LNCaP clone FGC (cell line): Measurements from ENCODE around the gene MCF2L2.
"Not testable (repeated sequence)": the region's sequence is repeated elsewhere in the genome, so short reads cannot be mapped to it uniquely, and the experiment has no call there.

Source experiments
- DNase-seq: peaks from one replicate; pipeline ENCODE4 v3.0.0-alpha.2; 2011; ENCODE audit warnings: low read depth
- H3K4me3 ChIP-seq: 2 replicates; pipeline ENCODE4 v1.5.1; 2011; ENCODE audit warnings: mild to moderate bottlenecking, low read depth, low read length, control low read depth
- TF ChIP-seq, protein P1 (sequence below): IDR thresholded peaks from 2 replicates; pipeline ENCODE4 v1.5.1; 2012; ENCODE audit warnings: mild to moderate bottlenecking; ENCODE audit not compliant: control insufficient read depth, insufficient read depth; ENCODE audit errors: extremely low read depth

Gene MCF2L2

DNA sequence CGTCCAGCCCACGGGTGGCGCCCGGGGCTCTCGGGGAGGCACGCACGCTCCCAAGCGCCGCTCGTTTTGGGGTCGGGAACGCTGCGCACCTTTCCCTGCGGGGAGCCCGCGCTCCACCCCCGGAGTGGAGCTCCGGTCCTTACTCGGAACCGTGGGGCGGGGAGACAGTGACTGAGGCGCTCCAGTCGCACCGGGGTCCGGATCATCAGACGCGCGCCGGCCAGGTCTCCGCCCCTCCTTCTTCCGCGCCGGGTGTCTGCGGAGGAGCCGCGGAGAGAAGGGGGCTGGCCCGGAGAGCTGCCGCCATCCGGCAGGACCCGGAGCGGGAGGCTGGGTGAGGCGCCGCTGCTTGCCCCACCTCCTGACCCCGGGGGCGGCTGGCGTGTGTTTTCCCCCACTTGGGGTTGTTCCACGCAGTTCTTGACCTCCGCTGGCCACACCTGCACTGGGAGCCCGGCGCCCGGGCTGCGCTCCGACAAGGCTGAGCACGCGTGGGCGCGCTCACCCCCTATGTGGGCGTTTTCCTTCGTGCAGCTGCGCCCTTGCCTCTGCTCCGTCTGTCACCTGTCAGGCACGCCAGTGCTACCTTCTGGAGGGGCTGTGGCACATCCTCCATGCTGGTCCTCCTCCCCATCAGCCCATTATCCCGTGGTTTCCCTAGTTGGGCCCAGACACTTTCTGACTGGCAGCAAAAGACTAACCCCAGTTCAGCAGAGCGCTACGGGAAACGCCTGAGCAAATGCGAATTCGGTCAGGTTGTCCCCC lies at the start of gene MCF2L2:
TSS of gene MCF2L2 (minus strand) at position 173 of the 765 bp plus-strand sequence. CDS start 642 bp downstream, outside the sequence.
- TF ChIP-seq, protein P1, sequence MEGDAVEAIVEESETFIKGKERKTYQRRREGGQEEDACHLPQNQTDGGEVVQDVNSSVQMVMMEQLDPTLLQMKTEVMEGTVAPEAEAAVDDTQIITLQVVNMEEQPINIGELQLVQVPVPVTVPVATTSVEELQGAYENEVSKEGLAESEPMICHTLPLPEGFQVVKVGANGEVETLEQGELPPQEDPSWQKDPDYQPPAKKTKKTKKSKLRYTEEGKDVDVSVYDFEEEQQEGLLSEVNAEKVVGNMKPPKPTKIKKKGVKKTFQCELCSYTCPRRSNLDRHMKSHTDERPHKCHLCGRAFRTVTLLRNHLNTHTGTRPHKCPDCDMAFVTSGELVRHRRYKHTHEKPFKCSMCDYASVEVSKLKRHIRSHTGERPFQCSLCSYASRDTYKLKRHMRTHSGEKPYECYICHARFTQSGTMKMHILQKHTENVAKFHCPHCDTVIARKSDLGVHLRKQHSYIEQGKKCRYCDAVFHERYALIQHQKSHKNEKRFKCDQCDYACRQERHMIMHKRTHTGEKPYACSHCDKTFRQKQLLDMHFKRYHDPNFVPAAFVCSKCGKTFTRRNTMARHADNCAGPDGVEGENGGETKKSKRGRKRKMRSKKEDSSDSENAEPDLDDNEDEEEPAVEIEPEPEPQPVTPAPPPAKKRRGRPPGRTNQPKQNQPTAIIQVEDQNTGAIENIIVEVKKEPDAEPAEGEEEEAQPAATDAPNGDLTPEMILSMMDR = no peak
- DNase-seq = no peak
- peak within 1 kb of the TSS; percentile 62 for H3K4me3 ChIP-seq

GRCh38 chr3:183477801-183478456 lies 49.5 kb upstream of the MCF2L2 start:
- no peak overlapping the region for H3K4me3 ChIP-seq
- no peak for DNase-seq
- TF ChIP-seq, protein P1 = no peak

- not testable (repeated sequence) for H3K4me3 ChIP-seq, DNase-seq
These were observed 47.3 kb upstream of the MCF2L2 start for GRCh38 chr3:183475764-183476162.

- TF ChIP-seq, protein P1 = no peak
- no peak for DNase-seq
- no peak overlapping the region for H3K4me3 ChIP-seq
These were observed 46.8 kb upstream of the MCF2L2 start for GRCh38 chr3:183475016-183475763.

DNA sequence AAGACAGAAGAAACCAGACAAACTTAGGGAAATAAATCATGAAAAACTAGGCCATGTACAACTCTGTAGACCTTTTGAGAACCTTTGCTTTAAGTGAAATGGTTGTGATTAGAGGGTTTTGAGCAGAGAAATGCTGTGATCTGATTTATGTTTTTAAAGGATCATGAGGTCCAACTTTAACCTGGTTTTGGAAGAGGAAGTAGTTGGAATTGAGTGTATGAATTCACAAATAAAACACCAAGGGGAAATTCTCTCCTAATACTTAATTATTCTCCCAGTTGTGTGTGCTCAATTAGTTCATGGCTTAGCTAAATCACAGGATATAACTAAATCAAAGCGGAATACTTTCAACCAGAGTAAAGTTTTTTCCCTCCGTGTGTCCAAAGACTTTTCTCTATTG lies 45.5 kb upstream of the MCF2L2 start:
- DNase-seq = no peak
- H3K4me3 ChIP-seq = no peak overlapping the region
- TF ChIP-seq, protein P1 = no peak

GRCh38 chr3:183472155-183472554 lies 43.7 kb upstream of the MCF2L2 start:
- no peak overlapping the region for H3K4me3 ChIP-seq
- TF ChIP-seq, protein P1 = no peak
- no peak for DNase-seq

DNA sequence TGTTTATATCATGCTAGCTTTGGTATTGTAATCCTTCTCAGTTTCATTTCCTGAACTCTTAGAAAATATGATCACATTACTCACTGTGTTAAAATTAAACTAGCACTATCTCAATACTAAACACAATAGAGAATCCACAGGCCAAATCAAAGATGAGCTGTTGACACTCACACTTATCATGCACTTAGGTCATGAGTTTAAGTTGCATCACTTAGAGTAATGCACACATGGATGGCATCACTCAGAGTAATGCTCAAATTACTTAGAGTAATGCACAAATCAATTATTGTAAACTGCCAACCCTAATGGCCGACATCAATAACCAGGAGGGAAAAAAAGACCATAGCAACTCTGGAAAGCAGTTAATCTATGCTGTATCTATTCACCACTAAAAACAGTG lies 40.0 kb upstream of the MCF2L2 start:
- TF ChIP-seq, protein P1 = no peak
- no peak overlapping the region for H3K4me3 ChIP-seq
- DNase-seq = no peak
